Measurements from ENCODE around the gene SKAP1. TPM values are rescaled to one million over a fixed set of nuclear protein-coding genes. Genes with fewer than 3 reads are reported as not detected.
"Not testable (repeated sequence)": the region's sequence is repeated elsewhere in the genome, so short reads cannot be mapped to it uniquely, and the experiment has no call there.

SKAP1 gene
- total RNA-seq, 8 experiments from 2014 or later: 1.2 to 7.1 (median 1.5) TPM; not detected in 2

GRCh38 chr17:48262982-48263730 is 166.9 kb downstream of the SKAP1 start:
- H3K27ac ChIP-seq: peak overlapping the region; percentile 32 to 75
- peak in 6 of 8 experiments; percentile 30 to 72 (median 45) for ATAC-seq (replicated peaks in 6 of 8)
- peaks cover 36 to 80% of the 10 kb centered on the region in 2 donors for H3K4me1 ChIP-seq (replicated peaks in 1 of 2)
- peak overlapping the region in 2 of 5 donors; percentile 1 to 8 for H3K4me3 ChIP-seq
- in situ Hi-C loops (cut with MboI; ENCODE audit: low pct_unique_long_range_greater_than_20kb in 2 of 9, low sequenced_read_pairs in 9 of 9, unreplicated experiment in 9 of 9): no loop called here
- 10 to 86% (median 18%) methylated on average over 1 to 2 of the region's 2 CpGs; no CpG with 5 or more reads in 4 of the 10 experiments for WGBS, 10 experiments

- in situ Hi-C loops (cut with MboI; ENCODE audit: low pct_unique_long_range_greater_than_20kb in 2 of 9, low sequenced_read_pairs in 9 of 9, unreplicated experiment in 9 of 9): no loop called here
- WGBS, 10 experiments: 38 to 100% (median 71%) methylated on average over 1 to 4 of the region's 5 CpGs; no CpG with 5 or more reads in 1 of the 10 experiments
- Histone ChIP-seq H3K27ac (no peak overlapping the region), H3K4me1 (replicated peaks in 1 of 2) (peaks cover 36 to 83% of the 10 kb centered on the region in 2 donors), H3K4me3 (no peak overlapping the region)
- ATAC-seq (replicated peaks in 6 of 8): peak; percentile 57 to 89 (median 79)
Measured at GRCh38 chr17:48261297-48261880, 168.6 kb downstream of the SKAP1 start.

GRCh38 chr17:48259694-48260291 is 170.2 kb downstream of the SKAP1 start:
- in situ Hi-C loops (cut with MboI; ENCODE audit: low pct_unique_long_range_greater_than_20kb in 2 of 9, low sequenced_read_pairs in 9 of 9, unreplicated experiment in 9 of 9): no loop called here
- WGBS, 10 experiments: 31 to 64% (median 45%) methylated on average over 1 to 3 of the region's 3 CpGs
- Histone ChIP-seq H3K27ac (no peak overlapping the region), H3K4me1 (replicated peaks in 1 of 2) (peaks cover 27 to 81% of the 10 kb centered on the region in 2 donors), H3K4me3 (no peak overlapping the region)
- peak in 5 of 8 experiments; percentile 24 to 48 (median 36) for ATAC-seq (replicated peaks in 6 of 8)

DNA sequence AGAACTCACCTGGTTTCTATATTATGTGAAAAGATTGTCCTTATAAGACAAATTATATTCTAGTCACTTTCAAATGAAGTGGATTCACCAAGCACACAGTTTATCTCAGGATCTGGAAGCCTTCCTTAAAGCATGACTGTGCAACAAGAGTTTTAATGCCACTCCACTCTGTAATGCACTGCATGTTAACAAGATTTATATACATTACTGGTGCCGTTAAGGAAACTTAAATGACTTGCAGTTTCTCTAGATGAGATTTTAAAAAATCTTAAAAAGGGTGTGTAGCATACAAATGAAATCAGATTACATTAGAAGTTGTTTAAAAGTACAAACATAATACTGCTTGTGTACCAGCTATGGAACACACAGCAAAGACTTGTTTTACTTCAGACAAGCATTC is 171.7 kb downstream of the SKAP1 start:
- Histone ChIP-seq H3K27ac (no peak overlapping the region), H3K4me1 (replicated peaks in 1 of 2) (peaks cover 17 to 74% of the 10 kb centered on the region in 2 donors), H3K4me3 (no peak overlapping the region)
- 8 to 100% (median 33%) methylated on average over 1 of the region's 1 CpG; no CpG with 5 or more reads in 3 of the 10 experiments for WGBS, 10 experiments
- no peak for ATAC-seq (replicated peaks in 6 of 8)
- in situ Hi-C loops (cut with MboI; ENCODE audit: low pct_unique_long_range_greater_than_20kb in 2 of 9, low sequenced_read_pairs in 9 of 9, unreplicated experiment in 9 of 9): no loop called here

- no peak overlapping the region for H3K27ac ChIP-seq
- ATAC-seq (replicated peaks in 6 of 8): peak in 2 of 8 experiments; percentile 20 to 53
- no peak overlapping the region for H3K4me3 ChIP-seq
- in situ Hi-C loops (cut with MboI; ENCODE audit: low pct_unique_long_range_greater_than_20kb in 2 of 9, low sequenced_read_pairs in 9 of 9, unreplicated experiment in 9 of 9): no loop called here
- H3K4me1 ChIP-seq (replicated peaks in 1 of 2): peaks cover 0 to 74% of the 10 kb centered on the region in 2 donors
- WGBS, 10 experiments: 37 to 70% (median 59%) methylated on average over 2 to 4 of the region's 4 CpGs; no CpG with 5 or more reads in 1 of the 10 experiments
Measured at GRCh38 chr17:48255759-48256158, 174.3 kb downstream of the SKAP1 start.

GRCh38 chr17:48254896-48255295 is 175.1 kb downstream of the SKAP1 start:
- peak in 4 of 8 experiments; percentile 31 to 69 (median 52) for ATAC-seq (replicated peaks in 6 of 8)
- Histone ChIP-seq H3K27ac (no peak overlapping the region), H3K4me1 (replicated peaks in 1 of 2) (peaks cover 0 to 67% of the 10 kb centered on the region in 2 donors), H3K4me3 (no peak overlapping the region)
- in situ Hi-C loops (cut with MboI; ENCODE audit: low pct_unique_long_range_greater_than_20kb in 2 of 9, low sequenced_read_pairs in 9 of 9, unreplicated experiment in 9 of 9): no loop called here
- 0 to 67% (median 20%) methylated on average over 1 of the region's 1 CpG; no CpG with 5 or more reads in 3 of the 10 experiments for WGBS, 10 experiments

DNA sequence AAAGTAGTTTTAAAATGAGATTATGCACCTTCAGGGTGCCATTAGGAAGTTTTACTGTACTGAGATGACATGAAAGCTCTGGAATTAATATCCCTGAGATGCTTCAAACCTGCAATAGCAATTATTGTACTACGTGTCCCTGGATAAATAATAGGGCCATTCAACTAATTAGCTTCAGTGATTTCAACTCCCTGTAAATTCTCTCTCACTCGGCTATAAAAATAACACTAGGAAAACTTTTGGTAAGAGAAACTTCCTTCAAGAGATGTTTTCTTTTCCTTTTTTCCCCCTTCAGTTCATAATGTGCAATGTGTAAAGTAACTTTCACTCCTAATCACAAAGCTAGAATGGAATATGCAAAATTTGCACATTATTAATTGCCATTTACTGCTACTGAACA is 176.0 kb downstream of the SKAP1 start:
- in situ Hi-C loops (cut with MboI; ENCODE audit: low pct_unique_long_range_greater_than_20kb in 2 of 9, low sequenced_read_pairs in 9 of 9, unreplicated experiment in 9 of 9): no loop called here
- no peak for ATAC-seq (replicated peaks in 6 of 8)
- peaks cover 0 to 60% of the 10 kb centered on the region in 2 donors for H3K4me1 ChIP-seq (replicated peaks in 1 of 2)
- H3K4me3 ChIP-seq: no peak overlapping the region
- WGBS, 10 experiments: 44 to 100% (median 75%) methylated on average over 1 to 2 of the region's 2 CpGs
- no peak overlapping the region for H3K27ac ChIP-seq

DNA sequence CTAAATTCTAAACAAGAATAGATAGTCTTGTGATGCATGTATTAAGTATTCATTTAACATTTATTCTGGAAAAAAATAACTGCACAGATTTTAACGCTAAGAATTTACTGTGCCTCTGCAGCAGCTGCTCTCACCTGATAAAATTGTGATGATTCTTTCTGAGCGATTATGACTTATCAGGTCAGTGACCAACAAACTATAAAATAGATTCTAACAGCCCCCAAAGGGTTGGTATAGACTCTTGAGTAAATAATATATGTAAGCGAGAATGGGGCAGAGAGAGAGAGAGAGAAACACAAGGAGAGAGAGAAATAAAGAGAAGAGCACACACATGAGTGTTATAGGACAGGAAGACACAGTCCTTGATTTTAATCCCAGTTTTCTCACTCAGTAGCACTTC is 178.1 kb downstream of the SKAP1 start:
- 46 to 83% (median 75%) methylated on average over 1 to 3 of the region's 3 CpGs; no CpG with 5 or more reads in 1 of the 10 experiments for WGBS, 10 experiments
- H3K4me3 ChIP-seq: no peak overlapping the region
- no peak overlapping the region for H3K27ac ChIP-seq
- H3K4me1 ChIP-seq (replicated peaks in 1 of 2): peaks cover 0 to 49% of the 10 kb centered on the region in 2 donors
- in situ Hi-C loops (cut with MboI; ENCODE audit: low pct_unique_long_range_greater_than_20kb in 2 of 9, low sequenced_read_pairs in 9 of 9, unreplicated experiment in 9 of 9): no loop called here
- ATAC-seq (replicated peaks in 6 of 8): no peak

- in situ Hi-C loops (cut with MboI; ENCODE audit: low pct_unique_long_range_greater_than_20kb in 2 of 9, low sequenced_read_pairs in 9 of 9, unreplicated experiment in 9 of 9): no loop called here
- no peak overlapping the region for H3K27ac ChIP-seq
- H3K4me1 ChIP-seq (replicated peaks in 1 of 2): peaks cover 0 to 44% of the 10 kb centered on the region in 2 donors
- no peak for ATAC-seq (replicated peaks in 6 of 8)
- 45 to 83% (median 67%) methylated on average over 2 to 8 of the region's 8 CpGs; no CpG with 5 or more reads in 1 of the 10 experiments for WGBS, 10 experiments
- H3K4me3 ChIP-seq: no peak overlapping the region
Measured at GRCh38 chr17:48250949-48251348, 179.1 kb downstream of the SKAP1 start.

DNA sequence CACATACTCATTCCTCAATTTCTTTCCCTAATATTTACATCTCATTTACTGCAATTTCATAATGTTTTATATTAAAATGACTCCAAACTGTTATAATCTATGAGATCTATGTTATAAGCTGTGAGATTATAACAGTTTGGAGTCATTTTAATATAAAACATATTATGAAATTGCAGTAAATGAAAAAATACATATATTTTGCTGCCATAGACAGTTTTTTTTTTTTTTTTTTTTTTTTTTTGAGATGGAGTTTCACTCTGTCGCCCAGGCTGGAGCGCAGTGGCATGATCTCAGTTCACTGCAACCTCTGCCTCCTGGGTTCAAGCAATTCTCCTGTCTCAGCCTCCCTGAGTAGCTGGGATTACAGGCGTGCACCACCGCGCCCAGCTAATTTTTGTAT is 180.0 kb downstream of the SKAP1 start:
- H3K4me3 ChIP-seq; in situ Hi-C loops (cut with MboI; ENCODE audit: low pct_unique_long_range_greater_than_20kb in 2 of 9, low sequenced_read_pairs in 9 of 9, unreplicated experiment in 9 of 9); ATAC-seq (replicated peaks in 6 of 8); H3K27ac ChIP-seq: not testable (repeated sequence)
- 80 to 100% (median 98%) methylated on average over 1 to 5 of the region's 5 CpGs; no CpG with 5 or more reads in 3 of the 10 experiments for WGBS, 10 experiments
- H3K4me1 ChIP-seq (replicated peaks in 1 of 2): peaks cover 0 to 37% of the 10 kb centered on the region in 2 donors

DNA sequence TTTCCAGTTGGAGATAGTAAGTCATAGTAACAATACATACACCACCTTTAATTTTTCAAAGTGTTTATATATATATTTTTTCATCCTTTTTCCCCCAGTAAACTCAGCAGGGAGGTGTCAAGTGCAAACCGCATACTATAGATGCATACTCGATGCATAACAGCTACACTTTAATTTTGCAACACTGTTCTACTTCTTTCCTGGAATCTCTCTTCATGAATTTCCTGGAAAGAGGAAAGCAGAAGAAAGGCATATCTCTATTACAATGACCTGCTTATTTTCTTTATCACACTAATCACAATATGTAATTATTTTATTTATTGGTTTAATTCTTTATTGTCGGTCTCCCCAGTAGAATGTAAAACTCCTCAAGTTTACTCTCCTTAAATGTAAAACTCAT is 182.4 kb downstream of the SKAP1 start:
- 77 to 100% (median 91%) methylated on average over 3 of the region's 3 CpGs for WGBS, 10 experiments
- no peak overlapping the region for H3K4me3 ChIP-seq
- in situ Hi-C loops (cut with MboI; ENCODE audit: low pct_unique_long_range_greater_than_20kb in 2 of 9, low sequenced_read_pairs in 9 of 9, unreplicated experiment in 9 of 9): no loop called here
- peaks cover 7 to 42% of the 10 kb centered on the region in 2 donors for H3K4me1 ChIP-seq (replicated peaks in 1 of 2)
- no peak overlapping the region for H3K27ac ChIP-seq
- no peak for ATAC-seq (replicated peaks in 6 of 8)

GRCh38 chr17:48247038-48247437 is 183.0 kb downstream of the SKAP1 start:
- in situ Hi-C loops (cut with MboI; ENCODE audit: low pct_unique_long_range_greater_than_20kb in 2 of 9, low sequenced_read_pairs in 9 of 9, unreplicated experiment in 9 of 9): no loop called here
- 0 to 100% (median 37%) methylated on average over 1 of the region's 1 CpG; no CpG with 5 or more reads in 2 of the 10 experiments for WGBS, 10 experiments
- Histone ChIP-seq H3K4me1 (replicated peaks in 1 of 2) (peaks cover 12 to 42% of the 10 kb centered on the region in 2 donors), H3K4me3 (no peak overlapping the region), H3K27ac (no peak overlapping the region)
- ATAC-seq (replicated peaks in 6 of 8): peak in 2 of 8 experiments; percentile 46 to 50

DNA sequence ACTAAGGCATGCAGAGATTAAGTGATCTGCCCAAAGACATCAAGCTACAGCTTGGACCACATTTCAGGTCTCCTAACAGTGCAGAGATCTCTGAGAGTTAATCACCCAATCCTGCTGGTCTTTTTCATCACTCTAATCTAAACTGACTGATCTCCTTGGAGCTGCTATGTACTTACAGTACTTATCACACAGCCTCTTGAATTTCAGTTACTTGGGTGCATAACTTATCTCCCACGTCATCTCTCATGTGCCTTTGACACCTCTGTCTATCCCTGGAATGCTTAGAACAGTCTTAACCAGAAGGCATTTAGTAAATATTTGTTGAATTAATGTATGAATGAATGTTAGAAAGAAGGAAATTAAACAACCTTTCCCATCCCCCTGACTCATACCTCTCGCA is 183.4 kb downstream of the SKAP1 start:
- 15 to 100% (median 75%) methylated on average over 1 to 2 of the region's 2 CpGs; no CpG with 5 or more reads in 4 of the 10 experiments for WGBS, 10 experiments
- in situ Hi-C loops (cut with MboI; ENCODE audit: low pct_unique_long_range_greater_than_20kb in 2 of 9, low sequenced_read_pairs in 9 of 9, unreplicated experiment in 9 of 9): no loop called here
- no peak overlapping the region for H3K27ac ChIP-seq
- ATAC-seq (replicated peaks in 6 of 8): peak in 3 of 8 experiments; percentile 51 to 61 (median 56)
- H3K4me3 ChIP-seq: no peak overlapping the region
- H3K4me1 ChIP-seq (replicated peaks in 1 of 2): peaks cover 16 to 42% of the 10 kb centered on the region in 2 donors

Measured in motor neuron (in vitro differentiated cells).